Measurements from ENCODE around the gene RMDN2. TPM values are rescaled to one million over a fixed set of nuclear protein-coding genes. Genes with fewer than 3 reads are reported as not detected.
A peak's percentile ranks its signal among the peaks of the same experiment; 100 is the strongest.
"Not testable (repeated sequence)": the region's sequence is repeated elsewhere in the genome, so short reads cannot be mapped to it uniquely, and the experiment has no call there.

RMDN2 gene
- polyA plus RNA-seq, 3 donors, result 2.8 to 7.3 (median 6.3) TPM

- H3K27ac ChIP-seq (ENCODE audit: low read depth, low read length), result not testable (repeated sequence)
- 96 to 99% (median 97%) methylated on average over 29 to 33 of the region's 33 CpGs for WGBS, 3 donors
Measured at GRCh38 chr2:38020359-38021069, 95.4 kb downstream of the RMDN2 start.

GRCh38 chr2:38021589-38021988, 96.5 kb downstream of the RMDN2 start:
- 91 to 95% (median 93%) methylated on average over 9 of the region's 9 CpGs for WGBS, 3 donors
- H3K27ac ChIP-seq (ENCODE audit: low read depth, low read length), result no peak overlapping the region

GRCh38 chr2:38026846-38027245, 101.8 kb downstream of the RMDN2 start:
- WGBS, 3 donors, result 74 to 85% (median 80%) methylated on average over 2 of the region's 2 CpGs
- no peak overlapping the region for H3K27ac ChIP-seq (ENCODE audit: low read depth, low read length)

GRCh38 chr2:38028829-38029228, 103.7 kb downstream of the RMDN2 start:
- WGBS, 3 donors, result 94 to 96% (median 96%) methylated on average over 4 of the region's 4 CpGs
- no peak overlapping the region for H3K27ac ChIP-seq (ENCODE audit: low read depth, low read length)

GRCh38 chr2:38029512-38029911, 104.4 kb downstream of the RMDN2 start:
- H3K27ac ChIP-seq (ENCODE audit: low read depth, low read length), result no peak overlapping the region
- WGBS, 3 donors, result 83 to 87% (median 86%) methylated on average over 5 of the region's 5 CpGs

GRCh38 chr2:38030635-38031355, 105.7 kb downstream of the RMDN2 start:
- 43 to 57% (median 45%) methylated on average over 1 of the region's 1 CpG for WGBS, 3 donors
- H3K27ac ChIP-seq (ENCODE audit: low read depth, low read length), result no peak overlapping the region

- 85 to 93% (median 87%) methylated on average over 2 of the region's 2 CpGs for WGBS, 3 donors
- no peak overlapping the region for H3K27ac ChIP-seq (ENCODE audit: low read depth, low read length)
Measured at GRCh38 chr2:38032946-38033345, 107.9 kb downstream of the RMDN2 start.

- no peak overlapping the region for H3K27ac ChIP-seq (ENCODE audit: low read depth, low read length)
- WGBS, 3 donors, result 37 to 44% (median 40%) methylated on average over 2 of the region's 2 CpGs
Measured at GRCh38 chr2:38033646-38034045, 108.6 kb downstream of the RMDN2 start.

- H3K27ac ChIP-seq (ENCODE audit: low read depth, low read length), result no peak overlapping the region
- 78 to 83% (median 82%) methylated on average over 7 of the region's 7 CpGs for WGBS, 3 donors
Measured at GRCh38 chr2:38035968-38036367, 110.9 kb downstream of the RMDN2 start.

- H3K27ac ChIP-seq (ENCODE audit: low read depth, low read length), result no peak overlapping the region
Measured at GRCh38 chr2:38037325-38037724, 112.2 kb downstream of the RMDN2 start.

GRCh38 chr2:38037757-38038621, 112.9 kb downstream of the RMDN2 start:
- H3K27ac ChIP-seq (ENCODE audit: low read depth, low read length), result peak overlapping the region; percentile 77
- 13 to 19% (median 15%) methylated on average over 38 of the region's 38 CpGs for WGBS, 3 donors

More at GRCh38 chr2:38037325-38037724, 112.2 kb downstream of the RMDN2 start:
- WGBS, 3 donors, result 73 to 82% (median 76%) methylated on average over 4 of the region's 4 CpGs

GRCh38 chr2:38038682-38039081, 113.6 kb downstream of the RMDN2 start:
- 70 to 73% (median 71%) methylated on average over 5 of the region's 5 CpGs for WGBS, 3 donors

GRCh38 chr2:38039121-38039910, 114.2 kb downstream of the RMDN2 start:
- H3K27ac ChIP-seq (ENCODE audit: low read depth, low read length), result no peak overlapping the region
- 77 to 82% (median 80%) methylated on average over 9 of the region's 9 CpGs for WGBS, 3 donors

More at GRCh38 chr2:38038682-38039081, 113.6 kb downstream of the RMDN2 start:
- H3K27ac ChIP-seq (ENCODE audit: low read depth, low read length), result peak overlapping the region; percentile 43

- no peak overlapping the region for H3K27ac ChIP-seq (ENCODE audit: low read depth, low read length)
- WGBS, 3 donors, result 79 to 95% (median 89%) methylated on average over 4 of the region's 4 CpGs
Measured at GRCh38 chr2:38045811-38046210, 120.7 kb downstream of the RMDN2 start.

GRCh38 chr2:38056216-38056615, 131.1 kb downstream of the RMDN2 start:
- WGBS, 3 donors, result 57 to 60% (median 60%) methylated on average over 3 of the region's 3 CpGs
- H3K27ac ChIP-seq (ENCODE audit: low read depth, low read length), result no peak overlapping the region

- no peak overlapping the region for H3K27ac ChIP-seq (ENCODE audit: low read depth, low read length)
- 53 to 74% (median 66%) methylated on average over 3 of the region's 3 CpGs for WGBS, 3 donors
Measured at GRCh38 chr2:38057651-38058410, 132.7 kb downstream of the RMDN2 start.

GRCh38 chr2:38060236-38061018, 135.3 kb downstream of the RMDN2 start:
- WGBS, 3 donors, result 77 to 78% (median 77%) methylated on average over 5 of the region's 5 CpGs

More at GRCh38 chr2:38060236-38061018, 135.3 kb downstream of the RMDN2 start:
- no peak overlapping the region for H3K27ac ChIP-seq (ENCODE audit: low read depth, low read length)
